ENCODE measurements around the gene LIPN.

LIPN gene

DNA sequence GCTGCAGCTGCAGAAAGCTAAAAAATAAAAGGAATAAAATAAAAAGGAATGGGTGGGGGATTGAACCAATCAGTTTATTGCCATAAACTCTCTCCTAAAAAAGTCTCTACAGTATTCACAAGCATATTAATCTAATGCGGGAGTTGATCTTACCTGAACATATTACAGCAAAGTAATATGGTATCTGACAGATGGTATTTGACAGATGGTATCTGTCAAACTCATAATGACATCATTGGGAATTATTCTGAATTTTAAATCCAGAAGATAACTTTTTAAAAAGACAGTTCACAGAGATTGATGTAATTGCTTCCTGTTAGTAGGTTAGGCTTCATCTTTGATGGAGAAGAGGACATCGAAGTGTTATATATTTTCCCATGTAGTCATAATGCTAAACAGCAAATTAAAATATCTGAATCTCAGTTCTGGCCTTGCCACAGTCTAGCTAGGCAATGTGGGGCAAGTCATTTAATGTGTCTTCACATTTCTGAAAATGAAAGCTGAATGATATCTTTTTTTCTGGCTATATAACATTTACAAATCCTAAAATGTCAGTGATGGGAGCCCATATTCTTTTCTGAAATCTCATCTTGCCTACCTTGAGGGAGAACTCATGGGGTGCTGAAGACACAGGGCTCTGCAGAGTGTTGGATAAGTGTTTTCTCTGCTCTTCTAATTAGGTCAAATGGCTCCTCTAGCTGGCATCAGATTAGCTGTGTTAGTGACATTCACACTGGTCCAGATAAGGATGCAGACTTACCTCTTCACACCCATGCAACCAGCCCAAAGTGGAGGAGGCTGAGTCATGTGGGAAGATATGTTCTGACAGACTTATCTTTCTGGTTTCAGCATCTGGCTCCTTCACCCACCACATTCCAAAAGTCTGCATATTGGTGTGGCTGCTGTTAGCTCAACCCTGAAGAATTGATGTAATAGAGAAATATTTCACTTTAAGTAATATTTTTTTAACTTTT lies 40.6 kb downstream of the LIPN start:
- no peak for TF ChIP-seq ZNF274 (IDR thresholded peaks at IDR 0.05; ENCODE audit: low read depth, low read length)
- H3K4me3 ChIP-seq (ENCODE audit: low read length) = no peak overlapping the region

DNA sequence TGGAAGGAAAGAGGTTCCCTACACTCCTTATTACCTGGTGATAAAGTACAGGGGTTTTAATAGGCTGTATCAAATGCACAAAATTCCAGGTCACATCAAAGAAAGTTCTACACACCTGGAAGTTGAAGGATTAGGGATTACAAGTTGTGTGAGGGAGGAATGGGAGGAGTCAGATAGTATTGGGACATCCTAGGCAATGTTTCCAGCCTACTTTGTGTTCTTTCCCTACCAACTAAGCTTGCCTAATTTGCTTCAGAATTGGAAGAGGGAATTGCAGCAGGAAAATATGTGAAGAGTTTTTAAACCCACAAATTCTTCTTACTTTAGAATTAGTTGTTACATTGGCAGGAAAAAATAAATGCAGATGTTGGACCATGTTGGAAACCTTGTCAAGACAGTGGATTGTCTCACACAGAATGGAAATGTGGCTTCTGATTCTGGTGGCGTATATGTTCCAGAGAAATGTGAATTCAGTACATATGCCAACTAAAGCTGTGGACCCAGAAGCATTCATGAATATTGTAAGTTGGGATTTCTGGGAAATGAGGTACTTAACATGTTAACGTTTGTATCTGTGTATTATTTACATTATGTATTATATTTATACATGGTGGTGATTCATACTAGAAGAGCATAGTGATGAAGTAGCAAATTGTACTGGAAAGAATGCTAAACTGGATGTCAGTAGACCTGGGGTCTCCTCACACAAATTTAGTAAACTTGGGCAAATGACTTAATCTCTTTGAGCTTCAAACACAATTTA lies 42.9 kb downstream of the LIPN start, which contains the start of gene LIPM:
Gene LIPM, plus strand, starts transcription at position 208 of the 763 bp plus-strand sequence. Its CDS starts 167 bp downstream, at position 375.
- H3K4me3 ChIP-seq (ENCODE audit: low read length) = no peak within 1 kb of the TSS
- no peak for TF ChIP-seq ZNF274 (IDR thresholded peaks at IDR 0.05; ENCODE audit: low read depth, low read length)

GRCh38 chr10:88803641-88804040 lies 43.8 kb downstream of the LIPN start:
- TF ChIP-seq ZNF274 (IDR thresholded peaks at IDR 0.05; ENCODE audit: low read depth, low read length) = no peak
- H3K4me3 ChIP-seq (ENCODE audit: low read length) = no peak overlapping the region

DNA sequence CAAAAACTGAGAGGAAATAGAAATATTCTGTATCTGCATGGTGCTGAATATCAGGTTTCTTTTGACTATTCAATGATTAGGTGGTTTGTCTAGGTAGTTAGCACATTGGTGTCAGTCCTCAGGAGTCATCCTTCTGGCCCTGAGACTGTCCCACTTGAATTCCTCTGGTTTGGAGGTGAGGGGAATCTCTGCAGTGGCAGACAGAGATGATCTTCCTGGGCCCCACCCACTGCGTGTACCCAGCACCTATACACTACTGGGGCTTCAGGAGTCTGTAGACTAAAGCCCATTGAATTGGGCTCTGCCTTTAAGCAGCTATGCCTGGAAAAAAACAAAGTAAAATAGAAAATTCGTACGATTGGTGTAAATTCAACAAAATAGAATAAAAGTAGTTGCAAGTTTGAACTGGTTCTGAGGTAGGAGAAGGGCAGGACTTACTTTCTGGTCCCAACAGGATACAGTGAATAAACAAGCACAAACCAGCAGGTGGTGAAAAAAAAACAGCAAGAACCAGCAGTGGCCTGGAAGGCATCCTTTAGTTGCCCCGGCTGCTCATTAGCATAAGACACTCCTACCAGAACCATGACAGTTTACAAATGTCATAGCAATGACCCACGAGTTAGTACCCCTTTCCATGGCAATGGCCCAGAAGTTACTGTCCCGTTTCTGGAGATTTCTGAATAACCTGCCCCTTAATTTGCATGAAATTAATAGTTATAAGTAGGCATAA lies 44.4 kb downstream of the LIPN start:
- TF ChIP-seq ZNF274 (IDR thresholded peaks at IDR 0.05; ENCODE audit: low read depth, low read length) = no peak
- H3K4me3 ChIP-seq (ENCODE audit: low read length) = no peak overlapping the region

- no peak overlapping the region for H3K4me3 ChIP-seq (ENCODE audit: low read length)
- no peak for TF ChIP-seq ZNF274 (IDR thresholded peaks at IDR 0.05; ENCODE audit: low read depth, low read length)
Measured at GRCh38 chr10:88805361-88805760, 45.5 kb downstream of the LIPN start.

DNA sequence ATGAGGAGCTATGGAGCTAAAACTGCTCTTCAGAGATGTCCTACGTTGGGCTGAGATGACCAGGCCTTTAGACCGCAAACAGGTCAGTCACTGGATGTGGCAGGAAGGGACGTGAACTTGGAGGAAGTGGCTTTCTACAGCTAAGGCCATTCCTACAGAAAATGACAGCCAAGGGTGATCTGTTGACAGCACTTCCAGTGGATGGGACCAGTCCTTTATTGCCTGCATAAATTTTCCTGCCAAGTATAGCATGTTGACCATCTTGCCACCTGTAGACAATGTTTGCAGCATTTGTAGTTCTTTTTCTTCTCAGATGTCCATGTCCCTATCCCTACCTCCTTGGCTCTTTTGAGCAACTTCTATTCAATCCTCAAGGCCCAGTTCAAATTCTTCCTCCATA lies 46.1 kb downstream of the LIPN start:
- no peak for TF ChIP-seq ZNF274 (IDR thresholded peaks at IDR 0.05; ENCODE audit: low read depth, low read length)
- no peak overlapping the region for H3K4me3 ChIP-seq (ENCODE audit: low read length)

- no peak overlapping the region for H3K4me3 ChIP-seq (ENCODE audit: low read length)
- no peak for TF ChIP-seq ZNF274 (IDR thresholded peaks at IDR 0.05; ENCODE audit: low read depth, low read length)
Measured at GRCh38 chr10:88809621-88810020, 49.8 kb downstream of the LIPN start.

- no peak overlapping the region for H3K4me3 ChIP-seq (ENCODE audit: low read length)
- no peak for TF ChIP-seq ZNF274 (IDR thresholded peaks at IDR 0.05; ENCODE audit: low read depth, low read length)
Measured at GRCh38 chr10:88810196-88810961, 50.6 kb downstream of the LIPN start.

DNA sequence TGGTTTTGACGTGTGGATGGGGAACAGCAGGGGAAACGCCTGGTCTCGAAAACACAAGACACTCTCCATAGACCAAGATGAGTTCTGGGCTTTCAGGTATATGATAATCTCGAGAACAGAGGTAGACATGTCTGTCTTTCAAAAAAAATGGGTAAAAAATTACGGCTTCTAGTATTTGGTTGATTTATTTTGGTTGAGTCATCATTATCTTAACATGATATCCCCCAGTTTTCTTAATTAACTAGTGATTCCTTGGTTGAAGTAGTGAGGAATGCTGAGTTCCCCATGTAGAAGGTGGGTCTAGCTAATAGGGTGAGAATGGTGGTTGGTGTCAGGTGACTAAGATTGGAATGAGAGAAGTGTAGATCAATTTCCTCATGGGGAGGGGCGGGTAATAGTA lies 53.4 kb downstream of the LIPN start:
- no peak for TF ChIP-seq ZNF274 (IDR thresholded peaks at IDR 0.05; ENCODE audit: low read depth, low read length)
- H3K4me3 ChIP-seq (ENCODE audit: low read length) = no peak overlapping the region

DNA sequence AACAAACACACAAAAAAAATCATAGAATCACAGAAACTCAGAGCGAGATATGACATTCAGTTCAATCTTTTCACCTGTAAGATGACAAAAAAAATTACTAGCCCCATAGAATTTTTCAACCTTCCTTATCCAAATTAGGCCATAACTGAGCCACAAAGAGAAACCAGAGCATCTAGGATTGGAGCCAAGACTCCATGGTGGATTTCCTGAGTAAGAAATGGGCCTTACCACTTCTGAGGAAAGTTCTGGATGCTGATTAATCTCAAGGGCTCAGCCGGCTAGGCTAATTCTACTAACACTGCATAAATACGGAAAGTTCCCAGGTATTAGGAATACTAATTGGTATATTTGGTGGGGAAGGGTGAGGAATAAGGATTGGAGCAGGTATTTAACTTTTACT lies 59.5 kb downstream of the LIPN start:
- no peak for TF ChIP-seq ZNF274 (IDR thresholded peaks at IDR 0.05; ENCODE audit: low read depth, low read length)
- no peak overlapping the region for H3K4me3 ChIP-seq (ENCODE audit: low read length)

GRCh38 chr10:88820748-88821401 lies 61.1 kb downstream of the LIPN start:
- TF ChIP-seq ZNF274 (IDR thresholded peaks at IDR 0.05; ENCODE audit: low read depth, low read length) = no peak
- no peak overlapping the region for H3K4me3 ChIP-seq (ENCODE audit: low read length)

- H3K4me3 ChIP-seq (ENCODE audit: low read length) = no peak overlapping the region
- no peak for TF ChIP-seq ZNF274 (IDR thresholded peaks at IDR 0.05; ENCODE audit: low read depth, low read length)
Measured at GRCh38 chr10:88826388-88826787, 66.6 kb downstream of the LIPN start.

DNA sequence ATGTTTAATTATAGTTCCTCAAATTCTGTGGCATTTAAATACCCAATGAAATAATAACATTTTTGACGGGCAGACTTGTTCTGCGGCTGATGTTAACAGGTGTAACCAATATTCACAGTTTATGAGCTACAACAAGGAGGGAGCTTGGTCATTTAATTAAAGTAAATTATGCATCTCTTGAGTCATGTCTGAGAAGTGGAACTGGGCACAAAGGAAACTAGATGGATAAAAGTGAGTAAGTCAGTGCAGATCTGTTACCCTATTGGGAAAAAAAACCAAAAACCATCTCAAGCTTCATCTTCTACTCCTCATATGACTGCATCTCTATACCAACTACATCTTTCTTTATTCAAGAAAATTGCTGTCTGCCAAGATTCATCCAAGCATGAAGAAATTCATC lies 67.9 kb downstream of the LIPN start:
- no peak for TF ChIP-seq ZNF274 (IDR thresholded peaks at IDR 0.05; ENCODE audit: low read depth, low read length)
- H3K4me3 ChIP-seq (ENCODE audit: low read length) = no peak overlapping the region
